A673 (cell line): ENCODE measurements around the gene CDT1.

Experiments used
- CTCF ChIP-seq: fragments of 300-800, 200-600 bp; sonication (generic); conservative IDR thresholded peaks from 2 replicates; pipeline ENCODE4 v1.5.1; 2017; ENCODE audit warnings: low read depth, mild to moderate bottlenecking, antibody characterized with exemption, low read length, moderate library complexity, mixed read lengths
- EZH2 ChIP-seq: fragments of 200-600 bp; sonication (generic); IDR thresholded peaks from 2 replicates; pipeline ENCODE4 v1.6.1; 2017; ENCODE audit warnings: borderline replicate concordance, low read depth, mild to moderate bottlenecking, mixed read lengths, antibody characterized with exemption, low read length; ENCODE audit not compliant: poor library complexity, severe bottlenecking

GRCh38 chr16:88816736-88817535, 13.3 kb downstream of the CDT1 start:
- TF ChIP-seq CTCF (no peak), EZH2 (no peak)
